AML-193 (cell line): ENCODE measurements around the gene EDARADD.

Source experiments
- DNase-seq, 2 experiments: peaks; one replicate each; lab custom pipeline; 2025; lab: John Stamatoyannopoulos, UW

EDARADD gene

GRCh38 chr1:236394879-236395229, 768 bp downstream of the EDARADD start:
- DNase-seq, result no peak

DNA sequence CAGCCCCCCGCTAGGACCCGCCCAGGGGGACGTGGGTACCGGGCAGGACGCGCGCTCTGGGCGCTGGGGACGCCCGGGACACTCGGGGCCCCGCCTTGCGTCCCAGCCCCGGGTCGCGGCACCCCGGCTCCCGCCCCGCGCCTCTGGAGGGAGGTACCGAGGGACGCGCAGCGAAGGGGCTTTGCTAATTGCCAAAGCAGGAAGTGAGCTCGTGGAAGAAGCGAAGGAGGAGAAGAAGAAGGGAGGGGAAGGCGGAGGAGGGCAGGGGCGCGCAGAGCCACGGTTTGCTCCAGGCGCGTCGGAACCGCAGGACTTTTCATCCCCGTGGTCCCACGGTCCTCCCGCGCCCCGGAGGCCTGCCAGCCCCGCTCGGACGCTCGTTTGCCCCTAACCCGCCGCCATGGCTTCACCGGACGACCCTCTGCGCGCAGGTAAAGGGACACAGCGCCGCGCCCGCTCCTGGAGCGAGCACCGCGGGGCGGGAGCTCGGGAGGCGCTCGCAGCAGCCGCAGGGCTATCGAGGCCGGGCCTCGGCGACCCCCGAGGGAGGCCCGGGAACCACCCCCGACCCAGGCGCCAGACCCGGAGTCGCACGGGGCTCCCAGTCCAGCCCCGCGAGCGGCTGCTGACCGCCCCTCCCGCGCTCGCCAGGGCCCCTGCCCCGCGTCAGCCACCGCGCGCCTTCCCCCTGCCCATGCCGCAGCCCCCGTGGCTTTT, 1.3 kb downstream of the EDARADD start:
- no peak for DNase-seq

DNA sequence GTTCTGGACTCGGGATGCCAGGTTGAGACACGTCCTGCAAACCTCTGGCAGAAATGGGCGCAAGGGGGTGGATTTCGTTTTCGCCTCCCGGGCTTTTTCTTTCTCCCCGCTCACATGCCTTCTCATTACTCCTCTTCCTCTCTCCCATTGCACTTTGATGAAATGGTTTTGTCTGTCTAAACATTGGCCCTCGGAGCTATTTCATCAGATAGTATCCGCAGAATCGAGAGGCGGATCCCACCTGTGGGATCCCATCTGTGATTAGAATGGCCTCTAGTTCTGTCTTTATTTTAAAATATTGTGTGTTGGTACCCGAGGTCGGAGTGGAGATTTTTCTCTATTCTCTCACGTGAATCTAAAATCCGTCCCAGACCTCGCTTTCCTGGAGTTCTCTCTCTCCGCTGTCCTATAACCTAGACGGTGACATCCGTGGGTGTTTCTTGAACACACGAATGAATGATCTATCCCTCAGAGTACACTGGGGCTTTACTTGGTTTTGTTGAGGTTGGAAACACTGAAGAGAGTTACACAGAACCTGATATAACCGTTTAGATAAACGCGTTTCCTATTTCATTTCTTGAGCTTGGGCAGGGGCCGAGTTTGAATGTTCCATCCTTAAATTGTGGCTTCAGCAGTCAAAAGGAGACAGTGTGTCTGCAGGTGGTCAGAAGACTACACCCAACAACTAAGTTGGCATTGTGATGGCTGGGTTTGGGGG, 2.0 kb downstream of the EDARADD start:
- DNase-seq, result no peak

GRCh38 chr1:236396665-236397043, 2.6 kb downstream of the EDARADD start:
- no peak for DNase-seq

DNA sequence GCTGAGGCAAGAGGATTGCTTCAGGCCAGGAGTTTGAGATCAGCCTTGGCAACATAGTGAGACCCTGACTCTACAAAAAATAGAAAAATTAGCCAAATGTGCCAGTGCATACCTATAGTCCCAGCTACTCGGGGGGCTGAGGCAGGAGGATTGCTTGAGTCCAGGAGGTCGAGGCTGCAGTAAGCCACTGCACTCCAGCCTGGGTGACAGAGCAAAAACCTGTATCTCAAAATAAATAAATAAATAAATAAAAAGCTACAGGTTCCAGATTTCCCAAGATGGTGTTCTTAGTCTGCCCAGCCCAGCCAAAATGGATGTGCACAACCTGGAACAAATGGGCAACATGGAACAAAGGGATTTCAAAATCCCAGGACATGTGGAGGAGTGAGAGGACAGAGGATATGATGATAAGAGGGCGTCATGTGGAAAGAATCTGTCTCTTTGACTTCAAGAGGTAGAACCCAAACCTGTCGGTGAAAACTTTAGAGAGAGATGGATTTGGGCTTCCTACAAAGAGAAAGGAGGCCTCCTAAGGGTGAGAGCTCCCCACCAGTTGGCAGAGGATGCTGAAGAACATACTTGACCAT, 3.2 kb downstream of the EDARADD start:
- DNase-seq, result no peak

GRCh38 chr1:236398538-236398937, 4.5 kb downstream of the EDARADD start:
- no peak for DNase-seq

- DNase-seq, result no peak
These were observed 6.0 kb downstream of the EDARADD start for GRCh38 chr1:236400061-236400603.

DNA sequence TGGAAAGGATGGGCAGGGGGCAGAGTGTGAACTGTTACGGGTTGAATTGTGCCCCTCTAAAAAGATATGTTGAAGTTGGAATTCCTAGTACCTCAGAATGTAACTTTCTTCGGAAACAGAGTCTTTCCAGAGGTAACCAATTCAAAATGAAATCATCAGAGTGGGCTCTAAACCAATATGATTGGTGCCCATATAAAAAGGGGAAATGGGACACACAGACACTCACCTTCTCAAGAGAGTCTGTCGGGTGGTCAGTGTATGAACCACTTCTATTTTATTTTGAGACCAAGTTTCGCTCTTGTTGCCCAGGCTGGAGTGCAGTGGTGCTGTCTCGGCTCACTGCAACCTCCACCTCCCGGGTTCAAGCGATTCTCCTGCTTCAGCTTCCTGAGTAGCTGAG, 7.6 kb downstream of the EDARADD start:
- no peak for DNase-seq

GRCh38 chr1:236403905-236404696, 10.0 kb downstream of the EDARADD start:
- no peak for DNase-seq

DNA sequence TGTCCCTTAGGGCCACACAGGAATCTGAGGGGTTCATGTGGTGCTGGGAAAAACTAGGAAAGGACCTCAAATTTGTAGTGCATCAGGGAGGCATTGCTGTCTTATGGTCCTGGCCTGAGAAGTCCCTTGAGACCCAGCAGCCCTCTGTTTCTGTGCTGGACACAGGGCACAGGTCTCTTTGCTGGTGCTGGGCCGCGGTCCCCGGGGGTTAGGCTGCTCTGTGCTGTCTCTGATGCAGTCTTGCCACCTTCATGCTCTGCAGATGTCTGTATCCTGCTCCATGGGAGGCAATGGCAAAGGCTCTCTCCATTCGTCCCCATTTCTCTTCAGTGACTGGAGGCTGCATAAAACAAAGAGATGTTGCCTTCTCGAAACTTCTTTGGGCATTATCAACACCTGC, 13.0 kb downstream of the EDARADD start:
- no peak for DNase-seq

DNA sequence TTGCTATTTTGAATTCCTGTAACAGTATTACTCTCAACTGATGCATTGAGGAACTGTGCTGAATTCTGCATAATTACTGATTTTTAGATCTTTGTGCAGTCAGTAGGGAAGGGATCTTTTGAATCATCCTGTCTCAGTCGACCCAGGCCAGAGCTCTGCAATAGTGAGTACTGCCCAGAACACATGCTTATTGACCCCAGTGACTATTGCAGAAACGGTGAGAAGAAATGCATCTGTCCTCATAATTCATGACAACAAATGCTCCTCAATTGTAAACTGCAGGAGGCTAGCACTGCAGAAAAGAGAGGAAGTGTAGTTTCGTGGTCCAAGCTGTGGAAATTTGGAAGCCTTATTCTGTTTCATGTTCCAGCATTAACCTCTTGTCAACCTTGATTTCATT, 19.6 kb downstream of the EDARADD start:
- no peak for DNase-seq

- DNase-seq, result no peak
These were observed 22.1 kb downstream of the EDARADD start for GRCh38 chr1:236416165-236416564.

- no peak for DNase-seq
These were observed 23.2 kb downstream of the EDARADD start for GRCh38 chr1:236417336-236417735.

DNA sequence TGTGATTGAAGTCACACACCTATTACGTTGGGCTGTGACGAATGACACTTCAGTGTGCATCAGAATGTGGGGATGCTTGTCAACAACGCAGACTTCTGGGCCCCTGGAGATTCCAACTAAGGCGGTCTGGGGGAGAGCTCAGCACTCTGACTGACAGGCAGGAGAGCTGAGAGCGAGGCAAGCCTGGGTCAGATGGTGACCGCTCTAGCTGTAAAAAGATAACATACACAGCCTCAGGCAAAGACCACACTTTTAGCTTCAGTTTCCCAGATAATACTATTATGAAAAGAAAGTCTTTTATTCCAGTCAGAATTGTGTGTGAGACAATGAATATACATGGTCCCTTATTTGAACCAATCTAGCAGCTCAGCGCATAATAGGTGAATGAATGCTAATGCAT, 25.4 kb downstream of the EDARADD start:
- no peak for DNase-seq

DNA sequence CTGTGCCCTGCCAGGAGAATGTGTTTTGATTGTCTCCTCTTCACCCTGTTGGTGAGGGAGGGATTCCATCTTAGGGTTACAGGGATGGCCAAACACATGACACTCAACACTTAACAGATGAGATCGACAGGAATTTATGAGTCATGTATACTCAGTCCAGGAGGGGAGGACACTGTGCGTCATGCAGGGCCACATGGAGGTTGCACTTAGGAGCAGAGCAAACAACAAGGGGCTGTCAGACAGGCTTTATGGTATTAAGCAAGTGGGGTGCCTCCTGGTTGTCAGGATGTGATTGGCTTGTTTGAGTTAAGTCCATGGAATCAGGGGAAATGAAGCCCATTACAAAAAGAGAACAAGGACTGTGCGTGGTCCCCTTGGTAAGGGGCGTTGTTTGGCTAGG, 26.9 kb downstream of the EDARADD start:
- no peak for DNase-seq

DNA sequence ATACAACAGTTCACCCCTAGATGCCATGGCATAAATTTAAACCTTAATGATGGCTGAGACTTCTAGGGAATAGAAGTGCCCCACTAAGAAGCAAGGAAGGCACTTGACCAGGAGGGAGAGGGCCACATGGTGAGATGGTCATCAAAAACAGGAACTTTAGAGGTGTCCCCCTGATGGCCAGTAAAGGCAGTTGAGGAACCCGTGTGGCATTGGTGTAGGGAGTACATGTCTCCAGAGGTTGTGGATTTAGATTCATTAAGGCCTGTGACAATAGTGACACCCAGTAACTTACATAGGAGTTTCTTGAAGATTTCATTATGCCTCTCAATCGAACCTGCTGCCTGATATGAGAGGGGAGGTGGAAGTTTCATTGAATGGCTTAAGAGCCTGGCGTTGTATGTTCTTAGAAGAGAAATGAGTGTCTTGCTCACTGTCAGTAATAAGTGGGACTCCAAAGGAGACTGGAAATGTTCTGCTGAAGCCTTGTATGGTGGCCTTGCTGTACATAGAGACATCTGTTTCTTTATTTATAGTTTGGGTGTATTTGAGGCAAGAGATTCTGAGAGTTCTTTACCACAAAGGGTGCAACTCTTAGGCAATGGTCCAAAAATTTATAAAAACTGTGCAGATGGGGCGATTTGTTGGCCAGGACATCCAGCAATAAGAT, 27.9 kb downstream of the EDARADD start:
- no peak for DNase-seq

DNA sequence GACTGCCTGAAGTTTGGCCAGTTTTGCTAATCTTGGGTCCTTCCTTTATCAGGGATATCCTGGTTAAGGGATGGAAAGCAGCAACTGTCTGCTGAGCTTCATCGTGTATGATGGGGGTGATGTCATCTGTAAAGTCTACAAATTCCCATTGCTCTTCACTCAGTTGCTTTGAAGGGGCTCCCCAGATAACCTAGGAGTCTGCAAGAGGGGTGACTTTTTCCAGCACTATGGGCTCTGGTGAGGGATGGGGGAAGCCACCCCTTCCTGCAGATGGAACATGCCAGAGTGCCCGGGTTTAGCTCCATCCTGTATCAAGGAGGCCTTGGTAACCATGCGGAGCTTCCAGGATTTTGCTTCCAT, 28.4 kb downstream of the EDARADD start:
- DNase-seq, result no peak

DNA sequence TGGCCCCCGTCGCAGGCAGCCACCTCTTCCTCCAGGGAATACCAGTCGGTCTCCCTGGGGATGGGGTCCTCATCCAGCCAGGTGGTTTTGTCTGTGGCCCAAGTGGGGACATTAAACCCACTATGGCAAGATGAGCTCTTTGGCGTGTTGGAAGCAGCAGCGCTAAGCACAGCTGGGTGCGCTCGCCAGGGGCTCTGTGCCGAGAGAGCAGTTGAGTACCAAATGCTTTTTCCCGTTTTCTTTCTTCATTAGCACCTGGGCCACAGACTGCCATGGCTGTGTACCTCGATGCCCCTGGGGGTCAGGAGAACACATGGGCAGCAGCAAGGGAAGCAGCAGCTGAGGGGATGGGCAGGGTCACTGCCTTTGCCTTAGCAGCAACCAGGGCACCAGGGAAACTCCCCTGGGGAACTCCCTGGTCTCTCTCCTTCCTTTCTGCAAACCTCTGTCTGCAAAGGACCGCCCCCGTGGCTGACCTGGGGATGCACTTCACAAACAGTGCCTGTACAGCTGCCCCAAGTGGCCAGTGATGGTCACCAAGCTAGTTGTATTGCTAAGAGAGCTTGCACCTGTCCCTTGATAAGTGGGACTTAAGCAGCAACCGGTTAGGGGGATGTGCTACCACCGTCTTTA, 31.1 kb downstream of the EDARADD start:
- DNase-seq, result no peak

DNA sequence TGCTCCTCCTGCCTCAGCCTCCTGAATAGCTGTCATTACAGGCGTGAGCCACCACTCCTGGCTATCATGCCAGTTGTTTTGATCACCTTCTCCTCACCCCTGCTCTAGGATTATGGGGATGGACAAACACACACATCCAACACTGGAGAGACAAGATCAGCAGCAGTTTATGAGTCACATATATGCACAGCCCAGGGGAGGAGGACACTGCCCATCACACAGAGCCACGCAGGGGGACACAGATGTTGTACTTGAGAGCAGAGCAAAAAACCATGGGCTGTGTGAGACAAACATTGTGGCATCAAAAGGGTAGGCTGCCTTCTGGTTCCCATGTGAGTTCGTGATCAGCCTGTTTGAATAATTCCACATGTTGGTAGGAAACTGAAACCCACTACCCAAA, 32.1 kb downstream of the EDARADD start:
- no peak for DNase-seq

DNA sequence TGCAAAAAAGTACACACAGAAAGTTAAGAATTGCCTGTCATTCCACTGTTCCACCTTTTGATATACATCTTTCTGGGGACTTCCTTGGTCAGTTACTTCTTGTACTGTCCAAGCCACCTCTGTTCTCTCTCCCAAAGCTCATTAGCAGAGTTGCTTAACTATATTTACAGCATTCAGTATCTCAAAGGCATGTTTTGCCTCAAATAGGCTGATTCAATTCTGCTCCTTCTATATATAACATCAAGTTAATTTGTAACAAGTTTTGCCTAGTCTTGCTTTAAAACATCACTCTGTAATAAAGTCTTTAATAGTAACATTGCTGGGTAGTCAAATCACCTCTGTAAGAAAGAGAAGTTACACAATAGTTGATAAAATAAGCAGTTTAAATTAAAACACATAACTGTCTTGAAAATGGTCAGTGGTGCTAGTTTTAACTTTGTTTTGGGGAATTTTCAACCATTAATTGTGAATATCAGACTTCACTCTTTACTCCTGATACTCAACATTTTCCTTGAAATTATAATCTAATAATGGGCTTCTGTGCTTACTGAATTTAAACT, 35.7 kb downstream of the EDARADD start:
- no peak for DNase-seq

- no peak for DNase-seq
These were observed 39.8 kb downstream of the EDARADD start for GRCh38 chr1:236433819-236434315.
